Fibroblast of lung (primary cell): ENCODE data around the gene ALDH18A1. TPM values are rescaled to one million over a fixed set of nuclear protein-coding genes. Genes with fewer than 3 reads are reported as not detected.

ENCODE experiments used
- DNase-seq, 2 donors: peaks; one replicate each; pipeline versions ENCODE4 v3.0.0 to v3.0.0-alpha.2; 2010; ENCODE audit warnings: low read depth in 2 of 2
- H2AFZ ChIP-seq: 2 replicates; pipeline ENCODE4 v1.5.1; 2012; ENCODE audit warnings: low read length, control low read depth, inconsistent platforms
- H3K27ac ChIP-seq: 2 replicates; pipeline ENCODE4 v1.5.1; 2011; ENCODE audit warnings: low read length, control low read depth; ENCODE audit not compliant: insufficient read depth
- H3K27me3 ChIP-seq: 2 replicates; pipeline ENCODE4 v1.5.1; 2011; ENCODE audit warnings: mild to moderate bottlenecking, low read length; ENCODE audit not compliant: control insufficient read depth, insufficient read depth
- H3K36me3 ChIP-seq: 2 replicates; pipeline ENCODE4 v1.5.1; 2011; ENCODE audit warnings: low read length; ENCODE audit not compliant: control insufficient read depth, insufficient read depth
- H3K4me1 ChIP-seq: 2 replicates; pipeline ENCODE4 v1.5.1; 2011; ENCODE audit warnings: low read length; ENCODE audit not compliant: control insufficient read depth, insufficient read depth; ENCODE audit errors: extremely low read depth
- H3K4me2 ChIP-seq: 2 replicates; pipeline ENCODE4 v1.5.1; 2011; ENCODE audit warnings: low read length, control low read depth; ENCODE audit not compliant: insufficient read depth; ENCODE audit errors: extremely low read depth
- H3K4me3 ChIP-seq, 4 experiments: fragments of 200-600 bp in 1 of 4; sonication (generic) in 1 of 4; replicated peaks in 1 of 4; 2 replicates each; pipeline ENCODE4 v1.5.1; 2011 to 2016; ENCODE audit warnings: low read length in 4 of 4, low read depth in 3 of 4, mild to moderate bottlenecking in 3 of 4, control low read depth in 2 of 4, inconsistent platforms in 1 of 4, mixed read lengths in 1 of 4; ENCODE audit not compliant: insufficient read depth in 1 of 4; ENCODE audit errors: control extremely low read depth in 1 of 4
- H3K79me2 ChIP-seq: 2 replicates; pipeline ENCODE4 v1.5.1; 2012; ENCODE audit warnings: mild to moderate bottlenecking, low read length, inconsistent platforms; ENCODE audit not compliant: control insufficient read depth, insufficient read depth
- H3K9ac ChIP-seq: 2 replicates; pipeline ENCODE4 v1.5.1; 2011; ENCODE audit warnings: mild to moderate bottlenecking, low read length, control low read depth; ENCODE audit not compliant: insufficient read depth
- H3K9me3 ChIP-seq: 2 replicates; pipeline ENCODE4 v1.5.1; 2012; ENCODE audit warnings: low read depth, low read length; ENCODE audit not compliant: control insufficient read depth, insufficient read depth
- H4K20me1 ChIP-seq: 2 replicates; pipeline ENCODE4 v1.5.1; 2011; ENCODE audit warnings: low read length; ENCODE audit not compliant: control insufficient read depth, insufficient read depth; ENCODE audit errors: extremely low read depth
- EZH2 ChIP-seq: IDR thresholded peaks from 2 replicates; pipeline ENCODE4 v1.5.1; 2012; ENCODE audit warnings: low read length, control low read depth, mild to moderate bottlenecking; ENCODE audit errors: missing control alignments
- polyA plus RNA-seq, 2 donors: library from polyadenylated mRNA; depleted of rRNA in 1 of 2; stranded (reverse) in 1 of 2; unstranded in 1 of 2; fragments of >200 nt; gene quantifications; 2 replicates each; pipeline ENCODE4 v1.2.1, GENCODE V29; 2011 to 2012; ENCODE audit warnings: missing spikeins in 1 of 2
- total RNA-seq: library from RNA; depleted of rRNA; stranded (reverse); fragments of >200 nt; gene quantifications from 2 replicates; pipeline ENCODE4 v1.2.1, GENCODE V29; 2014
- TF ChIP-seq, protein P1 (sequence below), 2 donors: IDR thresholded peaks in 1 of 2; conservative IDR thresholded peaks in 1 of 2; 1 replicate in 1 of 2; 2 replicates in 1 of 2; pipeline ENCODE4 v1.5.1; 2011 to 2012; ENCODE audit warnings: low read length in 2 of 2, control low read depth in 1 of 2, inconsistent platforms in 1 of 2, low read depth in 1 of 2, mild to moderate bottlenecking in 1 of 2

Gene ALDH18A1
- total and polyA plus RNA-seq, 2 donors (not counting 1 experiment from before 2014, with no cell fraction given), result 84.4 to 85.7 TPM

DNA sequence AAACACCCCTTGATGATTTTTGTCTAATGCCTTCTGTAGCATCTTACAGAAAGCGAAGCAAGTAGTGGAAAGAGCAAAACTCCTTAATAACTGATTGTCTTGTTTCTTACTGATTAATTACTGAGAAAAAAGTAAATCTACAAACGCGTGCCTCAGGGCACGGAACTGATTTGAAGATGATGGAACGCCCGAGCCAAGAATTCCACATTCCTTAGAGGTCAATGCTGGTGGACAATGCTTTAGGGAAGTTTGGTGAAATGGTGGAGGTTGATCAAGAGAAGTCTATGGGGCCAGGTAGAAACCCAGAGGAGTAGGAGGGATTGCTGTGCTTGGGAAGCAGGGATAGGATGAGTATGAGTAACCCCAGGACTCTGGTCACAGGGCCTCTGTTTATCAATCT lies 90.4 kb downstream of the ALDH18A1 start:
- no peaks in the 10 kb centered on the region for H3K36me3 ChIP-seq
- no peak overlapping the region for H3K4me3 ChIP-seq
- H4K20me1 ChIP-seq, result no peaks in the 10 kb centered on the region
- H3K4me1 ChIP-seq, result no peaks in the 10 kb centered on the region
- H3K79me2 ChIP-seq, result no peaks in the 10 kb centered on the region
- no peak for DNase-seq
- no peak overlapping the region for H3K27ac ChIP-seq
- no peaks in the 10 kb centered on the region for H3K9me3 ChIP-seq
- TF ChIP-seq, protein P1, sequence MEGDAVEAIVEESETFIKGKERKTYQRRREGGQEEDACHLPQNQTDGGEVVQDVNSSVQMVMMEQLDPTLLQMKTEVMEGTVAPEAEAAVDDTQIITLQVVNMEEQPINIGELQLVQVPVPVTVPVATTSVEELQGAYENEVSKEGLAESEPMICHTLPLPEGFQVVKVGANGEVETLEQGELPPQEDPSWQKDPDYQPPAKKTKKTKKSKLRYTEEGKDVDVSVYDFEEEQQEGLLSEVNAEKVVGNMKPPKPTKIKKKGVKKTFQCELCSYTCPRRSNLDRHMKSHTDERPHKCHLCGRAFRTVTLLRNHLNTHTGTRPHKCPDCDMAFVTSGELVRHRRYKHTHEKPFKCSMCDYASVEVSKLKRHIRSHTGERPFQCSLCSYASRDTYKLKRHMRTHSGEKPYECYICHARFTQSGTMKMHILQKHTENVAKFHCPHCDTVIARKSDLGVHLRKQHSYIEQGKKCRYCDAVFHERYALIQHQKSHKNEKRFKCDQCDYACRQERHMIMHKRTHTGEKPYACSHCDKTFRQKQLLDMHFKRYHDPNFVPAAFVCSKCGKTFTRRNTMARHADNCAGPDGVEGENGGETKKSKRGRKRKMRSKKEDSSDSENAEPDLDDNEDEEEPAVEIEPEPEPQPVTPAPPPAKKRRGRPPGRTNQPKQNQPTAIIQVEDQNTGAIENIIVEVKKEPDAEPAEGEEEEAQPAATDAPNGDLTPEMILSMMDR (conservative IDR thresholded peaks at IDR 0.05 in 1 of 2, IDR thresholded peaks at IDR 0.05 in 1 of 2; ENCODE audit: low read depth in 1 of 2, low read length in 2 of 2), result no peak
- TF ChIP-seq EZH2, result no peak
- H2AFZ ChIP-seq, result no peak overlapping the region
- H3K27me3 ChIP-seq, result peaks cover 4% of the 10 kb centered on the region
- H3K9ac ChIP-seq, result no peak overlapping the region
- no peak overlapping the region for H3K4me2 ChIP-seq

DNA sequence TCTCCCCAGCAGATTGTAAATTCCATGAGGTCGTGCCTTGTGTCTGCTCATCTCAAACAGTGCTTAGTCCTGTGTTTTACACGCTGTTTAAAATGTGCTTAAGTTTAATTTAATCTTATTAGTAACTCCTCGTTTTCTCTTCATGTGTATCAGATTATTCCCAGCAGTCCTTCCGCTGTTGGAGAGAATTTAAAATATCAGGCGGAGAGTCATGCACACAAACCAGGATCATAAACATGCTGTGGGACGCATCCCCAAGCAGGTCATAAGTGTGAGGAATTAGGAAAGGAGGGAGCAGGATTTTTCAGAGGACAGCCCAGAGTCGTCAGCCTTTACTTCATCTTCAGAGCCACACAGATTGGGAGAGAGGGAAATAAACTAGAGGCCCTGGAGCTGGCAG lies 91.2 kb downstream of the ALDH18A1 start:
- TF ChIP-seq EZH2, result no peak
- TF ChIP-seq, protein P1 (conservative IDR thresholded peaks at IDR 0.05 in 1 of 2, IDR thresholded peaks at IDR 0.05 in 1 of 2; ENCODE audit: low read depth in 1 of 2, low read length in 2 of 2), result no peak
- H3K79me2 ChIP-seq, result no peaks in the 10 kb centered on the region
- no peaks in the 10 kb centered on the region for H4K20me1 ChIP-seq
- no peaks in the 10 kb centered on the region for H3K36me3 ChIP-seq
- H3K4me3 ChIP-seq, result no peak overlapping the region
- DNase-seq, result no peak
- H3K27me3 ChIP-seq, result peaks cover 4% of the 10 kb centered on the region
- H3K9me3 ChIP-seq, result no peaks in the 10 kb centered on the region
- H2AFZ ChIP-seq, result no peak overlapping the region
- H3K27ac ChIP-seq, result no peak overlapping the region
- H3K4me1 ChIP-seq, result no peaks in the 10 kb centered on the region
- H3K9ac ChIP-seq, result no peak overlapping the region
- H3K4me2 ChIP-seq, result no peak overlapping the region

DNA sequence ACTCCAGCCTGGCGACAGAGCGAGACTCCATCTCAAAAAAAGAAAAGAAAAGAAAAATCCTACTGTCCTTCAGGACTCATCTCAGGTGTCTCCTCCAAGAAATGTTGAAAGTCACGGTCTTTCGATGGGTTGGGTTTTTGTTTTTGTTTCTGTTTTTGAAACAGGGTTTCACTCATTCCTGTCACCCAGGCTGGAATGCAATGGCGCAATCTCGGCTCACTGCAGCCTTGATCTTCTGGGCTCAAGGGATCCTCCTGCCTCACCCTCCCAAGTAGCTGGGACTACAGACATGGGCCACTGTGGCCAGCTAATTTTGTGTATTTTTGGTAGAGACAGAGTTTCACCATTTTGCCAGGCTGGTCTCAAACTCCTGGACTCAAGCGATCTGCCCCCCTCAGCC lies 92.2 kb downstream of the ALDH18A1 start:
- no peaks in the 10 kb centered on the region for H3K79me2 ChIP-seq
- H3K9me3 ChIP-seq, result no peaks in the 10 kb centered on the region
- peaks cover 7% of the 10 kb centered on the region for H3K27me3 ChIP-seq
- TF ChIP-seq, protein P1 (conservative IDR thresholded peaks at IDR 0.05 in 1 of 2, IDR thresholded peaks at IDR 0.05 in 1 of 2; ENCODE audit: low read depth in 1 of 2, low read length in 2 of 2), result no peak
- no peak for TF ChIP-seq EZH2
- no peak for DNase-seq
- no peak overlapping the region for H3K4me2 ChIP-seq
- H3K36me3 ChIP-seq, result no peaks in the 10 kb centered on the region
- H3K4me3 ChIP-seq, result no peak overlapping the region
- H3K27ac ChIP-seq, result no peak overlapping the region
- H4K20me1 ChIP-seq, result no peaks in the 10 kb centered on the region
- no peak overlapping the region for H3K9ac ChIP-seq
- H2AFZ ChIP-seq, result no peak overlapping the region
- peaks cover 2% of the 10 kb centered on the region for H3K4me1 ChIP-seq
